ENCODE measurements around the gene SGSM2.

DNA sequence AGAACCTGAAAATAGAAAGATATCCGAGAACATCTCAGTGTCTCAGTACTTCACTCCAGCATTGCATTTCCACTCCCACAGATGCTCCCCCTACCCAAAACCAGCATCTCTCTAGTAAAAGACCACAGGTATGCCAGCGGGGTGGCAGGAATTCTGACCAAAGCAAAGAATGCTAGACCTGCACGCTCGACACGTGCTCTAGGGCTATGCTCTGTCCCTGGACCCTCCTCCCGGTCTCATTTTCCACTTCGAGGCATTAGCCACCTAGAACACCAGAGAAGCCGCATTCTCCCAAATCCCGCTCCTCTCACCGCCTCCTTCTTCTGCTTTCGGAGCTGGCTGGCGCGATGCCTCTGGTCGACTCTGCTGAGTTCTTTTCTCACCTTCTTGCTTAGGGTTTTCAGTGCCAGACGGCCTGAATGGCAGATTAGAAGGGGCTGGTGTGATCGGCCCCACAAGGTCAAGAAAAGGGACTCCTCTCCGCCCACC lies 1.5 kb upstream of the SGSM2 start:
- TF ChIP-seq, protein P1, sequence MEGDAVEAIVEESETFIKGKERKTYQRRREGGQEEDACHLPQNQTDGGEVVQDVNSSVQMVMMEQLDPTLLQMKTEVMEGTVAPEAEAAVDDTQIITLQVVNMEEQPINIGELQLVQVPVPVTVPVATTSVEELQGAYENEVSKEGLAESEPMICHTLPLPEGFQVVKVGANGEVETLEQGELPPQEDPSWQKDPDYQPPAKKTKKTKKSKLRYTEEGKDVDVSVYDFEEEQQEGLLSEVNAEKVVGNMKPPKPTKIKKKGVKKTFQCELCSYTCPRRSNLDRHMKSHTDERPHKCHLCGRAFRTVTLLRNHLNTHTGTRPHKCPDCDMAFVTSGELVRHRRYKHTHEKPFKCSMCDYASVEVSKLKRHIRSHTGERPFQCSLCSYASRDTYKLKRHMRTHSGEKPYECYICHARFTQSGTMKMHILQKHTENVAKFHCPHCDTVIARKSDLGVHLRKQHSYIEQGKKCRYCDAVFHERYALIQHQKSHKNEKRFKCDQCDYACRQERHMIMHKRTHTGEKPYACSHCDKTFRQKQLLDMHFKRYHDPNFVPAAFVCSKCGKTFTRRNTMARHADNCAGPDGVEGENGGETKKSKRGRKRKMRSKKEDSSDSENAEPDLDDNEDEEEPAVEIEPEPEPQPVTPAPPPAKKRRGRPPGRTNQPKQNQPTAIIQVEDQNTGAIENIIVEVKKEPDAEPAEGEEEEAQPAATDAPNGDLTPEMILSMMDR (IDR thresholded peaks at IDR 0.05; ENCODE audit: low read length) = no peak
- TF ChIP-seq EZH2 (IDR thresholded peaks at IDR 0.05; ENCODE audit: borderline replicate concordance, low read length) = no peak
